Lung (tissue), 12 donors: ENCODE results near the gene RHOV. TPM values are rescaled to one million over a fixed set of nuclear protein-coding genes. Genes with fewer than 3 reads are reported as not detected.

Experiments used
- ATAC-seq: fragments of 200-7000 bp; cut with Tn5 transposase; one replicate; pipeline ENCODE4 v1.9.1; 2020; ENCODE audit warnings: moderate number of reproducible peaks; ENCODE audit not compliant: insufficient read depth, low FRiP score
- DNase-seq, 3 donors: peaks; one replicate each; pipeline ENCODE4 v3.0.0-alpha.2; 2013 to 2017
- H3K27ac ChIP-seq, 2 donors: one replicate each; pipeline ENCODE4 v1.5.1; 2013; ENCODE audit warnings: mild to moderate bottlenecking in 2 of 2, moderate library complexity in 2 of 2, control low read depth in 1 of 2, inconsistent platforms in 1 of 2, low read depth in 1 of 2, low read length in 1 of 2
- H3K27me3 ChIP-seq, 3 donors: one replicate each; pipeline ENCODE4 v1.5.1; 2013; ENCODE audit warnings: low read length in 2 of 3; ENCODE audit not compliant: control insufficient read depth in 3 of 3, insufficient read depth in 3 of 3
- H3K36me3 ChIP-seq, 4 donors: one replicate each; pipeline ENCODE4 v1.5.1; 2013; ENCODE audit warnings: low read length in 4 of 4, mild to moderate bottlenecking in 1 of 4, moderate library complexity in 1 of 4; ENCODE audit not compliant: control insufficient read depth in 4 of 4, insufficient read depth in 4 of 4
- H3K4me1 ChIP-seq, 5 donors: one replicate each; pipeline ENCODE4 v1.5.1; 2013; ENCODE audit warnings: low read length in 5 of 5, mild to moderate bottlenecking in 2 of 5, moderate library complexity in 1 of 5; ENCODE audit not compliant: control insufficient read depth in 5 of 5, insufficient read depth in 5 of 5
- H3K4me3 ChIP-seq: one replicate; pipeline ENCODE4 v1.5.1; 2013; ENCODE audit warnings: mild to moderate bottlenecking, control low read depth, moderate library complexity
- H3K9ac ChIP-seq, 2 donors: one replicate each; pipeline ENCODE4 v1.5.1; 2013; ENCODE audit warnings: low read length in 2 of 2, control low read depth in 1 of 2; ENCODE audit not compliant: insufficient read depth in 1 of 2
- H3K9me3 ChIP-seq, 4 donors: one replicate each; pipeline ENCODE4 v1.5.1; 2013; ENCODE audit warnings: low read length in 3 of 4, mild to moderate bottlenecking in 1 of 4, moderate library complexity in 1 of 4; ENCODE audit not compliant: control insufficient read depth in 4 of 4, insufficient read depth in 3 of 4
- whole genome bisulfite sequencing, 2 donors: extraction: QIAGEN DNeasy Blood & Tissue Kit; methylation state at CpG; one replicate each; pipeline ENCODE4 v1.1.7; 2013; 5-methylcytosine and 5-hydroxymethylcytosine counted together
- polyA plus RNA-seq, 2 donors: library from polyadenylated mRNA; stranded (reverse); fragments of 200-250 nt; gene quantifications; one replicate each; pipeline ENCODE4 v1.2.1, GENCODE V29; 2013
- total RNA-seq, 2 donors: library from RNA; depleted of rRNA in 1 of 2; stranded (reverse); fragments of >200 nt in 1 of 2; gene quantifications; one replicate each; pipeline ENCODE4 v1.2.1, GENCODE V29; 2014 to 2021
- TF ChIP-seq, protein P1 (sequence below): IDR thresholded peaks from 2 replicates; pipeline ENCODE4 v1.5.1; 2012; ENCODE audit warnings: mild to moderate bottlenecking; ENCODE audit errors: control extremely low read depth, extremely low read depth
- donor health status: control.
- donor health status: control.
- donor health status: Bipolar disorder and iron deficiency.
- donor health status: healthy.
- donor health status: DM: yes; HTN: yes; CAD: no.

The RHOV gene
- total and polyA plus RNA-seq, 4 donors: 2.1 to 8.5 (median 4.3) TPM

DNA sequence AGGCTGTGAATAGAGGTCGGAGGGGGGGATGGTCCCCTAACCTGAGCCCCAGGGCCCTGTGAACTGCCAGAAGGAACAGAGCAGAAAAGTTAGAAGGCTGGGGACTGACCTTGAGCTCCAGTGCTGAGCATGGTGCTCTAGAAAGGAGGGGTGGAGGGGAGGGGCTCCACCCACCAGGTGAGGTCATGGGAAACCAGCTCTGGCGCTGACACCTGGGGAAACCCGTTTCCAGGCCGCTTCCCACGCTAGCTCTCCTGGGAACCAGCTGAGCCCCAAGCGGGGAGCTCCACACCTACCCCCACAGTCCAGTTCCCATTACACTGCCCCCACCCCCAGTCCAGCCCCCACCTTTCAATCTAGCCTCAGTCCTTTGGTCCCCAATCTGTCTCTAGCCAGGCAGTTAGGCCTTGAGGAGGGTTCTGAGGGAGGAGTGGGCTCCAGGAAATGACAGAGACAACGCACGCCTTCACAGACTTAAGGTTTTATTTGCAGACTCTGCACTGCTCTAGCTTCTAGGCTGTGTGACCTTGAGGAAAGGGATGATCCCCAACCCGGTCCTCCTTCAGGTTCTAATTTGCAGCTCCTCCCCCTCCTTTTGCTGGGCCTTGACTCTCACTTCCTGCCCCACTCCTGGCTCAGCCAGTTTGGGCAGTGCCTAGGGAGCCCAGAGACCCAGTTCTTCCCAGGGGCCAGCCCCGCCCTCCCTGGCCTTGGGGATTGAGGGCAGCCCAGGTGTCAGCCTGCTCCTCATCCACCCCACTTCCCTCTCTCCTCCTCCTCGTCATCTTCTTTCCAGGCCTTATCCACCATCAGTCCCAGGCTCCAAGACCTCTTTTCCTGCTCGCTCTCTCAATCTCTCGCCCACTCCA is 2.1 kb downstream of the RHOV start:
- TF ChIP-seq, protein P1, sequence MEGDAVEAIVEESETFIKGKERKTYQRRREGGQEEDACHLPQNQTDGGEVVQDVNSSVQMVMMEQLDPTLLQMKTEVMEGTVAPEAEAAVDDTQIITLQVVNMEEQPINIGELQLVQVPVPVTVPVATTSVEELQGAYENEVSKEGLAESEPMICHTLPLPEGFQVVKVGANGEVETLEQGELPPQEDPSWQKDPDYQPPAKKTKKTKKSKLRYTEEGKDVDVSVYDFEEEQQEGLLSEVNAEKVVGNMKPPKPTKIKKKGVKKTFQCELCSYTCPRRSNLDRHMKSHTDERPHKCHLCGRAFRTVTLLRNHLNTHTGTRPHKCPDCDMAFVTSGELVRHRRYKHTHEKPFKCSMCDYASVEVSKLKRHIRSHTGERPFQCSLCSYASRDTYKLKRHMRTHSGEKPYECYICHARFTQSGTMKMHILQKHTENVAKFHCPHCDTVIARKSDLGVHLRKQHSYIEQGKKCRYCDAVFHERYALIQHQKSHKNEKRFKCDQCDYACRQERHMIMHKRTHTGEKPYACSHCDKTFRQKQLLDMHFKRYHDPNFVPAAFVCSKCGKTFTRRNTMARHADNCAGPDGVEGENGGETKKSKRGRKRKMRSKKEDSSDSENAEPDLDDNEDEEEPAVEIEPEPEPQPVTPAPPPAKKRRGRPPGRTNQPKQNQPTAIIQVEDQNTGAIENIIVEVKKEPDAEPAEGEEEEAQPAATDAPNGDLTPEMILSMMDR: no peak
- Histone ChIP-seq H3K9ac (no peak overlapping the region), H3K9me3 (no peaks in the 10 kb centered on the region), H3K4me1 (peaks cover 0 to 13% (median 4%) of the 10 kb centered on the region in 5 donors), H3K36me3 (no peaks in the 10 kb centered on the region), H3K27me3 (peaks cover 0 to 5% (median 0%) of the 10 kb centered on the region in 3 donors), H3K27ac (no peak overlapping the region), H3K4me3 (no peak overlapping the region)
- DNase-seq (peak; percentile 54 to 77 (median 76)), ATAC-seq (no peak)
- 79 to 80% methylated on average over 13 of the region's 13 CpGs for WGBS, 2 donors

DNA sequence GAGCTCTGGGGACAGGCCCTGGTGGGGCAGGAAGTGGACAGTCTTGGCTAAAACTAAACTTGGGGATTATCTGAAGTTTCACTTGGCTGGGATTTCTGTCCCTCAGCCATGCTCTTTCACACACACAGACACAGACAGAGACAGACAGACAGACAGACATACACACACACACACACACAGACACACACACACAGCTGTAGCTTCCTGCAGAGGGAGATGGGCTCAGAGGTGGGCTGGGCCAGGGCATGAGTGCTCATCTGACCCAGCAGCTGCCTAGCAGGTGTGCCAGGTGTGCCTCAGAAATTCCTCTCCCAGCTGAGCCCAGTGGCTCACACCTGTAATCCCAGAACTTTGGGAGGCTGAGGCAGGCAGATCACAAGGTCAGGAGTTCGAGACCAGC is 3.3 kb downstream of the RHOV start:
- ATAC-seq (no peak), DNase-seq (no peak)
- Histone ChIP-seq H3K4me3 (no peak overlapping the region), H3K4me1 (peaks cover 0 to 13% (median 4%) of the 10 kb centered on the region in 5 donors), H3K36me3 (no peaks in the 10 kb centered on the region), H3K27me3 (peaks cover 0 to 5% (median 0%) of the 10 kb centered on the region in 3 donors), H3K9ac (no peak overlapping the region), H3K27ac (no peak overlapping the region), H3K9me3 (no peaks in the 10 kb centered on the region)
- WGBS, 2 donors: 92 to 100% methylated on average over 1 of the region's 1 CpG
- TF ChIP-seq, protein P1: no peak

DNA sequence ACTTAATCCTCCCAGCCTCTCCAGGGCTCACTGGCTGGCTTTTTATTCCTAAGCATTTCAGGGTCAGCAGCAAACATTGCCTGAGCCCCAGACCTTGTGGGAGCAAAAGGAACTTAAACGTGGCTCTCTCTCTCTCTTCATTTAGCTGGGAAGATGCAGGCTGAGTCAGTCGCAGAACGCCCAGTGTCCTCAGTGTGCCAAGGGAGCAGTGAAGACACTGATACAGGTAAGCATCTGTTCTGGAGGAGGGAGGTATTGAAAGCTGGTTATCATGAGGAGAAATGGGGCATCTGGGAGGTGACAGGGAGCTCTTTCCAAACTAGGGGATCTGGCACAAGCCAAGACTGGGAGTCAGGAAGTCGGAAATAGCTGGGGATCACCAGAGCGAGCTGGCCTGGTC is 4.3 kb downstream of the RHOV start:
- Histone ChIP-seq H3K9ac (no peak overlapping the region), H3K4me1 (peaks cover 0 to 13% (median 4%) of the 10 kb centered on the region in 5 donors), H3K27me3 (peaks cover 0 to 5% (median 0%) of the 10 kb centered on the region in 3 donors), H3K4me3 (no peak overlapping the region), H3K9me3 (no peaks in the 10 kb centered on the region), H3K27ac (no peak overlapping the region), H3K36me3 (no peaks in the 10 kb centered on the region)
- ATAC-seq: no peak
- TF ChIP-seq, protein P1: no peak
- WGBS, 2 donors: 84 to 91% methylated on average over 5 of the region's 5 CpGs
- no peak for DNase-seq
